T-helper 2 cell treated with Interferon-gamma antibody and Interleukin-4, amounts not matched to agents 5 μg/mL and 100 μg/mL, for 36 hours (primary cell): ENCODE measurements around the gene ZBTB44.
"Not testable (repeated sequence)": the region's sequence is repeated elsewhere in the genome, so short reads cannot be mapped to it uniquely, and the experiment has no call there.

Experiments used
- DNase-seq: peaks from one replicate; pipeline ENCODE4 v3.0.0; 2021; ENCODE audit warnings: low spot score
- H3K27ac Mint-ChIP-seq: one replicate; pipeline ENCODE4 v1.8.0; 2021; ENCODE audit warnings: mild to moderate bottlenecking, mixed read lengths
- H3K27me3 Mint-ChIP-seq: one replicate; pipeline ENCODE4 v1.8.0; 2021; ENCODE audit warnings: low read depth, mixed read lengths
- H3K36me3 Mint-ChIP-seq: one replicate; pipeline ENCODE4 v1.8.0; 2021; ENCODE audit warnings: low read depth, mixed read lengths
- H3K4me1 Mint-ChIP-seq: one replicate; pipeline ENCODE4 v1.8.0; 2021; ENCODE audit warnings: low read depth, mixed read lengths
- H3K4me3 Mint-ChIP-seq: one replicate; pipeline ENCODE4 v1.8.0; 2022; ENCODE audit warnings: mild to moderate bottlenecking, moderate library complexity, mixed read lengths
- H3K9me3 Mint-ChIP-seq: one replicate; pipeline ENCODE4 v1.8.0; 2021; ENCODE audit warnings: mixed read lengths

ZBTB44 gene

GRCh38 chr11:130249929-130250328 lies 64.8 kb downstream of the ZBTB44 start:
- not testable (repeated sequence) for DNase-seq, H3K27ac Mint-ChIP-seq, H3K4me3 Mint-ChIP-seq, H3K27me3 Mint-ChIP-seq
- Mint-ChIP-seq H3K9me3 (peaks cover 26% of the 10 kb centered on the region), H3K4me1 (peaks cover 21% of the 10 kb centered on the region), H3K36me3 (peaks cover 39% of the 10 kb centered on the region)

- peaks cover 26% of the 10 kb centered on the region for H3K9me3 Mint-ChIP-seq
- H3K27me3 Mint-ChIP-seq: no peaks in the 10 kb centered on the region
- H3K4me3 Mint-ChIP-seq: no peak overlapping the region
- no peak for DNase-seq
- H3K36me3 Mint-ChIP-seq: peaks cover 41% of the 10 kb centered on the region
- H3K27ac Mint-ChIP-seq: no peak overlapping the region
- peaks cover 22% of the 10 kb centered on the region for H3K4me1 Mint-ChIP-seq
Measured at GRCh38 chr11:130249371-130249770, 65.3 kb downstream of the ZBTB44 start.

GRCh38 chr11:130247319-130247718 lies 67.4 kb downstream of the ZBTB44 start:
- Mint-ChIP-seq H3K36me3 (peaks cover 31% of the 10 kb centered on the region), H3K9me3 (peaks cover 16% of the 10 kb centered on the region), H3K27ac (no peak overlapping the region)

DNA sequence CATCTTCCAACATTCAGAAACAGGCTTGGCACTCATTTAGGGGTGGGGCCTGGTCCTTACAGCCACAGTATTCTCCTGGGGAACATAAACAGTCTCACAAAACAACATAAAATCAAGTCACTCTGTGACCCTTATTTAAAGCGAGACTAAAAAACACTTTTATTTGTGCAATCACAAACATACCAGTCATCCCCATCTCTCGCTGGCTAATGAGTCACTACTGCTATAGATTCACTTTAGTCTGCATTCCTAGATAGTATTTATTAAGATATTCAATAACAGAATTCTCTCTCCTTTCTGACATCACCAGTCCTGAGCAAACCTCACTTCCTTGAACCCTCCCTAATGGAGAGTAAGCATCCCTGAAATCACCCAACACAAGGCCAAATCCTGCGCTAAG lies 68.0 kb downstream of the ZBTB44 start:
- Mint-ChIP-seq H3K4me3 (no peak overlapping the region), H3K27me3 (no peaks in the 10 kb centered on the region), H3K9me3 (peaks cover 10% of the 10 kb centered on the region), H3K27ac (no peak overlapping the region), H3K36me3 (peaks cover 26% of the 10 kb centered on the region), H3K4me1 (peaks cover 32% of the 10 kb centered on the region)
- no peak for DNase-seq

More at GRCh38 chr11:130247319-130247718, 67.4 kb downstream of the ZBTB44 start:
- no peak for DNase-seq
- Mint-ChIP-seq H3K4me3 (no peak overlapping the region), H3K4me1 (peaks cover 30% of the 10 kb centered on the region), H3K27me3 (no peaks in the 10 kb centered on the region)

GRCh38 chr11:130246270-130246669 lies 68.4 kb downstream of the ZBTB44 start:
- H3K36me3 Mint-ChIP-seq: peaks cover 22% of the 10 kb centered on the region
- H3K4me1 Mint-ChIP-seq: peaks cover 32% of the 10 kb centered on the region

GRCh38 chr11:130245375-130245774 lies 69.3 kb downstream of the ZBTB44 start:
- not testable (repeated sequence) for H3K27ac Mint-ChIP-seq, H3K4me3 Mint-ChIP-seq, DNase-seq, H3K27me3 Mint-ChIP-seq, H3K9me3 Mint-ChIP-seq
- Mint-ChIP-seq H3K36me3 (peaks cover 16% of the 10 kb centered on the region), H3K4me1 (peaks cover 32% of the 10 kb centered on the region)

More at GRCh38 chr11:130246270-130246669, 68.4 kb downstream of the ZBTB44 start:
- DNase-seq: no peak
- Mint-ChIP-seq H3K27me3 (no peaks in the 10 kb centered on the region), H3K27ac (no peak overlapping the region), H3K4me3 (no peak overlapping the region), H3K9me3 (peaks cover 5% of the 10 kb centered on the region)

DNA sequence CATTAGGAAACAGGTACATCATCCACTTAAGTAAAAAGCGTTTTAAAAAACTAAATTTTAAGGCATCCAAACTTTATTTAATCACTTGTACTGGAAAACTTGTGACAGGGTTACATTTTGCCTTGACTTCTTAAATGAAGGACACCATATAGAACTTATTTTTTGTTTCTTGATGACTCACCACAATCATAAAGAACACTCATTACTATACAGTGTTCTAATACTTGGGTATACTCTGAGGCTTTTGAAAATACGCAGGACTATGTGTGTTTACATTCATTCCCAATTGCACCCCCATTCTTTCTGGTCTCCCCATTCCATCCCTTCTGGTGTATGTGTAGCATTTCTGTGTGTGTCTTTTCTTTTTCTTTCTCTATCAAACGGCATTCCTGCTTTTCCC lies 69.9 kb downstream of the ZBTB44 start:
- H3K27ac Mint-ChIP-seq: peak overlapping the region; percentile 36
- peaks cover 32% of the 10 kb centered on the region for H3K4me1 Mint-ChIP-seq
- no peaks in the 10 kb centered on the region for H3K9me3 Mint-ChIP-seq
- no peaks in the 10 kb centered on the region for H3K27me3 Mint-ChIP-seq
- no peak overlapping the region for H3K4me3 Mint-ChIP-seq
- DNase-seq: no peak
- peaks cover 16% of the 10 kb centered on the region for H3K36me3 Mint-ChIP-seq

DNA sequence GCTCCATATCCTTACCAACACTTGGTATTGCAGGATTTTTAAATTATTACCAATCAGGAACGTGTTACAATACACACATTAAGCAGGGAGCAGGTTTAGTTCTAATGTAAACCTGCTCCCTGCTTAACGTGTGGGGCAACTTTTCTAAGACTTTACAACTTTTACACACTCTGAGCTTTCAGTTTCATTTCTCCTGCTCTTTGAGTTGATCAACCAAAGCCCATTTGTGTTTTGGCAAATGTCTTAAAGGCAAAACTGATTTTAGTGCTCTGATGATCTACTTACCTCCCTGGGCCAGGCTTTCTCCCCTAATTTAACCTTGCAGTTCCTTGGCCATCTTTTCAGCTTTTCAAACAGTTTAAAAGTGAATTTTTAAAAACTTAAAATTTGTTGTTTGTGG lies 70.9 kb downstream of the ZBTB44 start:
- H3K27me3 Mint-ChIP-seq: no peaks in the 10 kb centered on the region
- H3K27ac Mint-ChIP-seq: peak overlapping the region; percentile 60
- H3K4me3 Mint-ChIP-seq: peak overlapping the region; percentile 24
- peaks cover 24% of the 10 kb centered on the region for H3K36me3 Mint-ChIP-seq
- H3K9me3 Mint-ChIP-seq: no peaks in the 10 kb centered on the region
- no peak for DNase-seq
- peaks cover 33% of the 10 kb centered on the region for H3K4me1 Mint-ChIP-seq

DNA sequence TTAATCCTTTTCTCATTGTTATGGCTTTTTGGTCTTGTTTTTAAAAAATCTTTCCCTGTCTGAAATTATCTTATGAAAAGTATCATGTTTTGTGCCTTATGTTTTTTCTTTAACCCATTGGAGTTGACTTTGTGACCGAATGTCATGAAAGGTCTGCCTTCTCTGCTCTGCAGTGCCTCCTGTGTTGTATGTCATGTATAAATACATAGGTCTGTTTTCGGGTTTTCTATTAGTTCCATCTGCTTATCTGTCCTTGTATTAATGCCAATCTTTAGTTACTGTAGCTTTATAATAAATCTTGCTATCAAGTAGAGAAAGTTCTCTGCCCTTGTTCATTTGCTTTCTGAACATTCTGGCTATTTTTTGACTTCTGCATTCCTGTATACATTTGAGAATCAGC lies 73.0 kb downstream of the ZBTB44 start:
- Mint-ChIP-seq H3K27ac (no peak overlapping the region), H3K4me1 (peaks cover 28% of the 10 kb centered on the region), H3K9me3 (no peaks in the 10 kb centered on the region), H3K4me3 (no peak overlapping the region), H3K27me3 (no peaks in the 10 kb centered on the region), H3K36me3 (peaks cover 28% of the 10 kb centered on the region)
- DNase-seq: no peak

GRCh38 chr11:130237282-130238006 lies 77.3 kb downstream of the ZBTB44 start:
- Mint-ChIP-seq H3K4me1 (peaks cover 7% of the 10 kb centered on the region), H3K36me3 (peaks cover 28% of the 10 kb centered on the region)

GRCh38 chr11:130234315-130234714 lies 80.4 kb downstream of the ZBTB44 start:
- Mint-ChIP-seq H3K4me1 (peaks cover 3% of the 10 kb centered on the region), H3K9me3 (no peaks in the 10 kb centered on the region), H3K36me3 (peaks cover 21% of the 10 kb centered on the region), H3K4me3 (no peak overlapping the region), H3K27ac (no peak overlapping the region), H3K27me3 (no peaks in the 10 kb centered on the region)
- no peak for DNase-seq

More at GRCh38 chr11:130237282-130238006, 77.3 kb downstream of the ZBTB44 start:
- Mint-ChIP-seq H3K27ac (no peak overlapping the region), H3K27me3 (no peaks in the 10 kb centered on the region), H3K4me3 (no peak overlapping the region), H3K9me3 (no peaks in the 10 kb centered on the region)
- DNase-seq: no peak

DNA sequence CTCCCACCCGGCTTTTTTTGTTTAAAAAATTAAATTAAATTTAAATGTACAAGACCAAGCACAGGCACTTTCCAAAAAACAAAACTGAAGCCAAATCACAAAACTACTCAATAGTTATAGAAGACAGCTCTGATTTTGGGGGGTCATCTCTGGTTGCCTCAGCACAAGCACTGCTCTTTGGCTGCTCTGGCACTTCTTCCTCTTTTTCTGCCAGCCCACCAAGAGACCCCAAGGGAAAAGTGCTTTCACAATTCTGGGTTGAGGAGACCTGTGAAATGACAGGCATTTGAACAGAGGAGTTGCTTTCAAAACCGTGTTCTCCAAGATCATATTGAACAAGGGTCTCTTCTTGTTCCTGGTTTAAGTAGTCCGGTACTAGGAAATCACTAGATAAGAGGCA lies 80.8 kb downstream of the ZBTB44 start:
- H3K9me3 Mint-ChIP-seq, H3K4me1 Mint-ChIP-seq, H3K27ac Mint-ChIP-seq, DNase-seq, H3K27me3 Mint-ChIP-seq, H3K4me3 Mint-ChIP-seq: not testable (repeated sequence)
- peaks cover 17% of the 10 kb centered on the region for H3K36me3 Mint-ChIP-seq

- H3K9me3 Mint-ChIP-seq, H3K27ac Mint-ChIP-seq, H3K27me3 Mint-ChIP-seq, DNase-seq, H3K4me1 Mint-ChIP-seq, H3K4me3 Mint-ChIP-seq: not testable (repeated sequence)
- peaks cover 16% of the 10 kb centered on the region for H3K36me3 Mint-ChIP-seq
Measured at GRCh38 chr11:130233486-130233885, 81.2 kb downstream of the ZBTB44 start.

DNA sequence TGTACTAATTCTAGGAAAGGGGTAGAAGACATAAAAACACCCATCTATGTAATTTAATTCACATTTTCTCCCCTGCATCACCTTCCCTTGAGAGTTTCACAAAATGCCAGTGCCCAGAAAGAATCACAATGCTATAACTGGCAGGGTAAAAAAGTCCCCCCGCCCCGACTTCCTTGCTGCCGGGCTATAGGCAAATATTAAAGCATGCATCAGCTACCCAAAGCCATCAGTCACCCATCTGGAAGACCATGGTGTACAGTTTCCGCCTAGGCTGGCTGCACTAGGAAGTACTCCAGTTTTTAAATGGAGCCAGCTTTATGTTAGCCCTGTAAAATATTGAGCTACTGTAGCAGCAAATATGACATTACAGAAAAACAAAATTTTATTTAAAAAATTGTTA lies 87.3 kb downstream of the ZBTB44 start:
- peaks cover 4% of the 10 kb centered on the region for H3K36me3 Mint-ChIP-seq
- DNase-seq: no peak
- peaks cover 2% of the 10 kb centered on the region for H3K4me1 Mint-ChIP-seq
- no peaks in the 10 kb centered on the region for H3K9me3 Mint-ChIP-seq
- H3K27me3 Mint-ChIP-seq: no peaks in the 10 kb centered on the region
- H3K27ac Mint-ChIP-seq: no peak overlapping the region
- H3K4me3 Mint-ChIP-seq: no peak overlapping the region
